ENCODE results near the gene NEK10.

The NEK10 gene

GRCh38 chr3:27209617-27210264 lies 159.4 kb downstream of the NEK10 start:
- no peak overlapping the region for H3K4me3 ChIP-seq (ENCODE audit: low read depth, low read length)
- in situ Hi-C loops (cut with HindIII; ENCODE audit: low sequenced_read_pairs): no loop called here
- DNase-seq (ENCODE audit: low read depth, low spot score): no peak
- no peak for TF ChIP-seq CTCF (IDR thresholded peaks at IDR 0.05; ENCODE audit: low read depth, low read length)

- no peak overlapping the region for H3K4me3 ChIP-seq (ENCODE audit: low read depth, low read length)
- no peak for DNase-seq (ENCODE audit: low read depth, low spot score)
- in situ Hi-C loops (cut with HindIII; ENCODE audit: low sequenced_read_pairs): no loop called here
- TF ChIP-seq CTCF (IDR thresholded peaks at IDR 0.05; ENCODE audit: low read depth, low read length): no peak
Observed at GRCh38 chr3:27208961-27209616, 160.1 kb downstream of the NEK10 start.

GRCh38 chr3:27202959-27203358 lies 166.2 kb downstream of the NEK10 start:
- TF ChIP-seq CTCF (IDR thresholded peaks at IDR 0.05; ENCODE audit: low read depth, low read length): no peak
- DNase-seq (ENCODE audit: low read depth, low spot score): no peak
- H3K4me3 ChIP-seq (ENCODE audit: low read depth, low read length): no peak overlapping the region
- in situ Hi-C loops (cut with HindIII; ENCODE audit: low sequenced_read_pairs): no loop called here

GRCh38 chr3:27201492-27201891 lies 167.7 kb downstream of the NEK10 start:
- no peak for DNase-seq (ENCODE audit: low read depth, low spot score)
- no peak for TF ChIP-seq CTCF (IDR thresholded peaks at IDR 0.05; ENCODE audit: low read depth, low read length)
- in situ Hi-C loops (cut with HindIII; ENCODE audit: low sequenced_read_pairs): no loop called here
- H3K4me3 ChIP-seq (ENCODE audit: low read depth, low read length): no peak overlapping the region

DNA sequence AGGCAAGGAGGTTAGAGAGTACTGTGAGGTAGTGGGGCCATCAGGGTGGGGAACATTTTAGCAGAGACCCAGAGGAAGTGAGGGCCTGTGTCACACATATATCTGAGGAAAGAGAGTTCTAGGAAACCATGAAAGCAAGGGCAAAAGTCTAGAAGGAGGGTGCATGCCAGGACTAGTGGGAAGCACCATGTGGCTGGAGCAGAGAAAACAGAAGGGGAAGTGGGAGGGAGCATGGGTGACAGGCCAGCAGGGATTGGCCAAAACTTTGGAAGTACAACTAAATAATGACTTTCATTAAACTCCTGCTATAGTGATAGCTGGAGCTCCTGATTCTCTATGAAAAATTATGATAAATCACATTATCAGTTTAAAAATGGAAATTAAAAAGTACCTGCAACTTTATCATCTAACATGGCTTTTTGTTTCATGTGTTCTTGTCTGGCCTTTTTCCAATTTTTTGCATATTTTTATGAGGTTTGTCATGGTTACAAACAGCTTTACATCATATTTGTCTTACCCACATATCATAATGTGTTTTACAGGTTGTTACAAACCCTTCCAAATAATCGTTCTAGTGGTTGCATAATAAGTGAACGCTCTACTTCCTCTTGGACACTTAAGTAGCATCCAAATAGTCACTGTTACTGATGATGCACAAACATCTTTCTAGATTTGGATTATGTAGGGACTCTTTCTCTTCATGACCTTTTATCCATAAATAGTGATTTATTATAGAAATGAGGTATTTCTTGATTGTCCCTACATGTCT lies 168.3 kb downstream of the NEK10 start:
- in situ Hi-C loops (cut with HindIII; ENCODE audit: low sequenced_read_pairs): no loop called here
- no peak for TF ChIP-seq CTCF (IDR thresholded peaks at IDR 0.05; ENCODE audit: low read depth, low read length)
- no peak overlapping the region for H3K4me3 ChIP-seq (ENCODE audit: low read depth, low read length)
- no peak for DNase-seq (ENCODE audit: low read depth, low spot score)

GRCh38 chr3:27194861-27195483 lies 174.2 kb downstream of the NEK10 start:
- in situ Hi-C loops (cut with HindIII; ENCODE audit: low sequenced_read_pairs): no loop called here

More at GRCh38 chr3:27194861-27195483, 174.2 kb downstream of the NEK10 start:
- no peak overlapping the region for H3K4me3 ChIP-seq (ENCODE audit: low read depth, low read length)
- no peak for TF ChIP-seq CTCF (IDR thresholded peaks at IDR 0.05; ENCODE audit: low read depth, low read length)
- DNase-seq (ENCODE audit: low read depth, low spot score): peak; percentile 59

Data from astrocyte of the spinal cord (primary cell).